GM18873 (cell line): ENCODE measurements around the gene MORN1.
"Not testable (repeated sequence)": the region's sequence is repeated elsewhere in the genome, so short reads cannot be mapped to it uniquely, and the experiment has no call there.

Experiments used
- ATAC-seq: cut with Tn5 transposase; IDR thresholded peaks from one replicate; pipeline ENCODE4 v1.9.1; 2021; ENCODE audit warnings: mild to moderate bottlenecking, moderate library complexity, moderate number of reproducible peaks; ENCODE audit not compliant: unreplicated experiment, low FRiP score

The MORN1 gene

DNA sequence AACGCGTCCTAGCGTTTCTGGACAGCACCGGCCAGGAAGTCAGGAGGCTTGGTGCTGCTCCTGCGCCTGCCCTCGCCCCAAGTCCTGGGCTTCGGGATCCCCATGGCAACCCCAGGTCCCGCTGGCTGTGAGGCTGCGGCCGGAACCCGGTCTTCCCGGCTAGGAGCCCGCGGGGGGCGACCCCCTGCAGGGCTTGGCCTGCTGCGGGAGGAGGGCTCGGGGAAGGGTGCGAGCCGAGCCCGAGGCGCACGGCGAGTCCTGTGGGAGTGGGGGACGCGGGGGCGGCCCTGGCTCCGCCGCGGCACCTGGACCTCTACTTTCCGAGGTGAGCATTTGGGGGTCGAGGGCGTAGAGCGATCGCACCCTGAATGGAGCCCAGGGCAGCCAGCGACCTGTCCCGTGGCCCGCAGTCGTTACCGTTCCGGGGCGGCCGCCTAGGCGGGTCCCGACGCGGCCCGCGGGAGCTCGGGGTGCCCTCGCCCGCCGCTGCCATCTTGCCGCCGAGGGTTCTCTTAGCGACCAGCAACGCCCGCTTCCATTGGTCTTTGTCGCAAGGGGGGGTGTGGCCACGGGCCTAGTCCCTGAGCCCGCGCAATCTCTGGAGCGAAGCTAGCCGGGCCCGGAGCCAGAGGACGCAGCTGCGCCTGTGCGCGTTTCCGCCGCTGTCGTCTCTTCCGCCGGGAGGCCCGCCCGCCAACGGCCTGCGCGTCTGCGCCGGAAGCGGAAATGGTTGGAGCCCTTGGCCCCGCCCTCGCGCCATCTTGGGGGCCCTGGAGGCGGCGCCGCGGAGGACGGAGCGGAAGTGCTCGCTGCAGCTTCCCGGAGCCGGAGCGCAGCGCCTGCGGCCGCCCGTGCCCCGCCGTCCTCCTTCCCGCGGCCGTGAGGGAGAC lies at the start of gene MORN1, which contains the start of gene RER1:
Gene MORN1 (minus strand): TSS at position 514 of the 890 bp plus-strand sequence. CDS start 21 bp downstream, at position 493.
Gene RER1 (plus strand): TSS at position 801 of the 890 bp plus-strand sequence. CDS start 3,950 bp downstream, outside the sequence.
- peak; percentile 84 for ATAC-seq

DNA sequence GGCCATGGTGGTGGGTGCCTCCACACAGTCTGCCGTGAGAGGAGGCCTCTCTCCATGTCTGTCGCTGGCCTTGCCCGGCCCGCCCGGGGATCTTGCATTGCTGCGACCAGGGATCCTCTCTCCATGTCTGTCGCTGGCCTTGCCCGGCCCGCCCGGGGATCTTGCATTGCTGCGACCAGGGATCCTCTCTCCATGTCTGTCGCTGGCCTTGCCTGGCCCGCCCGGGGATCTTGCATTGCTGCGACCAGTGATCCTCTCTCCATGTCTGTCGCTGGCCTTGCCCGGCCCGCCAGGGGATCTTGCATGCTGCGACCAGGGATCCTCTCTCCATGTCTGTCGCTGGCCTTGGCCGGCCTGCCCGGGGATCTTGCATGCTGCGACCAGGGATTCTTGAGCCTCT lies 49.0 kb upstream of the MORN1 start:
- not testable (repeated sequence) for ATAC-seq

DNA sequence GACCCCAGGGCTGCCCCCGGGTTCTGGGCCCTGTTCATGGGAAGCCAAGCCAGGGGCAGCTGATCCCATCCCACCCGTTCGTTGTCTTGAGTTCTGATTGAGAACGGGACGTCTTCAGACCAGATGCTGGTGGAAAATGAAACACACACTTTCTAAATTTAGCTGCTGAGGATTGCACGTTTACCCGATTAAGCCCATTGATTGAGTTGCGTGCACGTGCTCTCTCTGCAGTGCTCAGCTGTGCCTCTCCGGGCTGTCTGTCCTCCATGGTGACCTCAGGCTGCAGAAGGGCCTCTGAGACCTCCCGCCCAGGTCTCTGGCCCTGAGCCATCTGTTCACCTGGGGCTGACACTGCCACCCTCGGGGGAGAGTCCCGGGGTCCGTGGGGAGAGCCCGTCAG lies 48.0 kb upstream of the MORN1 start:
- ATAC-seq, result no peak

DNA sequence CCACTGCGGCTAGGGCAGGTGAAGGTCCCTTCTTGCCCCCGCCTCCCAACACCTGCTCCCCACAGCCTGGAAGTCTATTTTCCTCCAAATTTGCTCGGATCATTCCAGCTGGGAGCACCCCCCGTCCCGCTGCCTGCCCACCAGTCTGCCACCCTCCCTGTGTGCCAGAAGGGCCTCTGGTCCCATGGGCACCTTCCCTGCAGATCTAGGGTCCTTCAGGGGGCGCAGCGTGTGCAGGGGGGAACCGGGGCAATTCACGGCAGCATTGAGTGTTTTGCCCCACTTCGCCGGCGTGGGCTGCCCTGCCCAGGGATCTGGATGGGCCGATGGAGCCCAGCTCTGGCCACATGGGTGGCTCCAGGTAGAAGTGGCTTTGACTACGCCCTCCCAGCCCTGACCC lies 47.3 kb upstream of the MORN1 start:
- ATAC-seq, result no peak

DNA sequence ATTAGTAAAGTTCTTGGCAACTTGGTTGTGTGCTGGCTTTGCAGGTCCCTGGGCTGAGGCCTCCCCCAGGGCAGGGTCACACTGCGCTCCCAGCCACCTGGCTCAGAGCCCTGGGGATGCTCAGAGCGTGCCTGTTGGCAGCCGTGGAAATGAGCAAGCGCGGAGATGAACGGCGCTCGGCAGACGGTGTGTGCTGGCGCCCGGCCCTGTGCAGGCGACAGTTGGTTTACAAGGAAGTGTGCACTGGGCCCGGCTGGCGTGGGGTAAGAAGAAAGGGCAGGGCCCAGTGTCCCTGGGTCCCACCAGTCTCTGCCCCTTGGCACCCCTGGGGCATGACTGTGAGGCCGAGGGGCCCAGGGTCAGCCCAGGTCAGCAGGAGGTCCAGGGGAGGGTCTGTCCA lies 46.7 kb upstream of the MORN1 start:
- ATAC-seq, result no peak

DNA sequence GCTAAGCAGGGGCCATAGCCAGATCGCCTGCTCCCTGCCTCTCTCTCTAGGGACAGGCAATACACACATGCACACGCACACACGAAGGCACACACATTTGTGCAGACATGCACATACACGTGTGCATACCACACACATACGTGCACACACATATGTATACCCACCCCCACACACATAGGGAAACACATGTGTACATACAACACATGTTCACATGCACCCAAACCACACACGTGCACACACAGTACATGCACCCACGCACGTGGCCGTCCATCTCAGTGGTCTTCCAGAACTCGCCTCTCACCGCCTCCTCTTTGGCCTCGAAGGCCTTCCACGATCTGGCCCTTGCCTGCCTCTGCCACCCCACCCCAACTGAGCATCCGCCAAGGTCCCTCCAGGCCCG lies 46.3 kb upstream of the MORN1 start:
- no peak for ATAC-seq

DNA sequence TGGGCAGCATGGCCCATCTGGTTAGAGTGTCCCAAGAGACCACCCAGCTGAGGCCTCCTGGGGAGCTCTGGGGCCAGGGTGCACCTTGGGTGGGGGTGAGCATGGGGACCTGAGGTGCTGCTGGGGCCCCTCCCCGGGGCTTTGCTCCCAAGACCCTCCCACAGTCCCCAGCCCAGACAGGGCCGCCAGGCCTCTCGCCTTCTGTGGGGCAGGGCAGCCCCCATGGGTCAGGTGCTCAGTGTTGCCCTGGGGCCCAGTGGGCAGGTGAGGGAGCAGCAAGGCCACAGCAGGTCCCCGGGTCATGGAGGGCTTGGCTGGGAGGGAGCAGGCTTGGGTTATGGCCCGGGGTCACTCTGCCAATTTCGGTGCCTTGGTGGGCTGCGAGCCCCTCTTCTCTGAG lies 45.5 kb upstream of the MORN1 start:
- no peak for ATAC-seq

DNA sequence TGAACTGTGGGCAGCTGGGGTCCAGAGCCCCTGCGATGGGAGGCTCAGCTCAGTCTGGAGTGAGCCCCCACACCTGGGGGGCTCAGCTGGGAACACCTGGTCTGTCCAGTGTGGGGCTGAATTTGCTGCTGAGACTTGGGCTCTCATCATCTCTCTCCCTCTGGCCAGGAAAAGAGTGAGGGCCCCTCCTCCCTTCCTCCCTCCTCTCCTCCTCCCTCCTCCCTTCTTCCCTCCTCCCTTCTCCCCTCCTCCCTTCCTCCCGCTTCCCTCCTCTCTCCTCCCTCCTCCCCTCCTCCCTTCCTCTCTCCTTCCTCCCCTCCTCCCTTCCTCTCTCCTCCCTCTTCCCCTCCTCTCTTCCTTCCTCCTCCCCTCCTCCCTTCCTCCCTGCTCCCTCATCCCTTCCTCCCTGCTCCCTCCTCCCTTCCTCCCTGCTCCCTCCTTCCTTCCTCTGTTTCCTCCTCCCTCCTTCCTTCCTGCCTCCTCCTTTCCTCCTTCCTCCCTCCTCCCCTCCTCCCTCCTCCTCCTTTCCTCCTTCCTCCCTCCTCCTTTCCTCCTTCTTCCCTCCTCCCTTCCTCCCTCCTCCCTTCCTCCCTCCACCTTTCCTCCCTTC lies 44.5 kb upstream of the MORN1 start:
- no peak for ATAC-seq

DNA sequence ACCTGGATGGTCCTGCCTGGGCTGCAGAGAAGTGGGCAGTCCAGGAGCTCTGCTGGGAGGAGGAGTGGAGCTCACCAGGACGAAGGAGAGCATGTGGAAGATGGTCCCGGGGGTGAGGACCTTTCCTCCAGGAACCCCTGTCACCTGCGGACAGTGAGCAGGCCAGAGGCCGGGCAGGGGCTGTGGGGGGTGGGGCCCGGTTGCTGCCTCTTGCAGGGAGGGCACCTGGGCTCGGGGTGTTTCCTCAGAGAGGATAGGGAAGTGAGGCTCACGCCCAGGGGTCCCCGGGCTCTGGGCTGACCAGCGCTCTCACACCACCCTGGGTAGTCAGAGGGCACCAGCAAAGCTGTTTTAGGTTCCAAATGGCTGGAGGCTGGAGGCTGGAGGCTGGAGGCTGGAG lies 43.7 kb upstream of the MORN1 start:
- no peak for ATAC-seq

DNA sequence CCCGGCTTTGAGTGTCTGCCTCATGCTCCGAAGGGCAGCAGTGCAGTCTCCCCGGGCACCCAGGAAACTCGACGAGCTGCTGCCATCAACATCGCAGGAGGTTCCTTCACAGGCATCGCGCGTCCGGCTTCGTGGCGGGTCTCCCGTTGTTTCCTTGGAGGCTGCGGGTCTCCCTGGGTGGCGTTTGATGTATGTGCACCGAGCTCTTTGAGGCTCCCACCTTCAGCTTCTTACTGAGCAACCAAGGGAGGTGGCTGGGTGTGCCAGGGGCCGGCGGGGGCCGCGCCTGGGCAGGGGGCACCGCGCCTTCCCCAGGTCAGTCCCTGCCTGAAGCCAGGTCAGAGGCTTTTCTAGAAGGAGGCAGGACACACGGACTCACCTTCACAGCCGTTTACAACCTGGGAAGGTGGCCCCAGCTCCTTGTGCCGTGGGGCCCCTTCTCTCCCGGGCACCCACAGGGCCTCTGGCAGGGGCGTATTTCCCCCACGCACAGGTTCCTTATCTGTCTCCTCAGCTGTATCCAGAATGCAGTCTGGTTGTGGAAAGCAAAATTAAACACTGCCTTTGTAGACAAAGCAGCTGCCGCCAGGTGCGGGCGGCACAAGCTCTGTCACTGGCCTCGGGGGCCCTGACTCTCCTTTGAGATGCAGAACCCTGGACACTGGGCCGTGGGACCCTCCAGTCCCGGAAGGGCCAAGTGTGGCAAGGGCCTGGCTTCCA lies 42.7 kb upstream of the MORN1 start:
- ATAC-seq, result no peak

DNA sequence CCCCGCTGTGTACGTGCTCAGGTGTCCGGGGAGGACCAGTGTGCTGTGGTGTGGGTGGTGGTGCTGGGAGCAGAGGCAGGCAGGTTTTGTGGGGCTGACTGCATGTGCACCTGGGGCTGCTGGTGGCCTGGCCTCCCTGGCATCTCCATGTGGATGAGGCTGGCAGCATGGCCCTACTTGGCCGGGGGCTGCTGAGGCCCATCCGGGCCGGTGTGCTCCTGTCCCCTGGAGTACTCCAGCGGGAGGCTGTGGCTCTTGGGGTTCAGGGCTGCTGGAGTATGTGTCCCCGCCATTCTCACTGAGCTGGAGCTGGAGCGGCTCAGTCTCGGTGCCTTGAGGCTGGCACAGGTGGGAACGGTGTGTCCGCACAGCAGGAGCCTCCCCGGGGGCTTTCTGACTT lies 41.8 kb upstream of the MORN1 start:
- no peak for ATAC-seq

DNA sequence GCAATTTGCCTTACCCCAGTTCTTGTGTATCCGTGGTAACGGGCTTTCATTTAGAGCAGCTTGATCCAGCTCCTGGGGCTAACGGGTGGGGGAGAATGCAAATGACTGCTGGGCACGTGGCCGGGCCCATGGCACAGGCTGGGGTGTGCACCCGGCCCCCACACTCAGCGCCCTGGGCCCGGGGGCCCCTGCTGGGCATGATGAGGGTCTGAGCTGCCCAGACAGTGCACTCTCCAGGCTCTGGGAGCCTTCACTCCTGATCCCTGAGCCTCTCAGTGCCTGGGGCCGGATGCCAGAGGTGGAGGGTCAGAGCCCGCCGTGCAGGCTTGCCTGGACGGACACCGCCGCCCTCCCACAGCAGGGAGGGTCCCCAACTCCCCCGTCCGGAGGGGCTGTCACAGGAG lies 41.1 kb upstream of the MORN1 start:
- ATAC-seq, result no peak

DNA sequence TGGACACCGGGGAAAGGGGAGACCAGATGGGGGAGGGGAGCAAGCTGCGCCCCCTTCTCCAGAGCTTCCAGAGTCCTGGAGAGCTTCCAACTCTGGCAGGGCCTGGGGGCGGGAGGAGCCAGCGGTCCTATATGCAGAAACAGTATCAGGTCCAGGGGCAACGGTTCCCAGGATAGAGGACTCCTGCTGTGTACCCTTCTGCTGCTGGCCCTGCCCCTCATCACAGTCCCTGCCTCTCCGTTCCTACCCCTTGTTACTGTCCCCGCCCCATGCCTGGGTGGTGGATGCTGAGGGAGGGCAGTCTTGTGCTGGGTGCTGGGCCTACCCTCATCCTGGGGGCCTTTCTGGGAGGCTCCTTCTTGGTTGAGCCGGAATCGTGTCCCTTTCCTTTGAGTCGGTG lies 40.2 kb upstream of the MORN1 start:
- ATAC-seq, result no peak

DNA sequence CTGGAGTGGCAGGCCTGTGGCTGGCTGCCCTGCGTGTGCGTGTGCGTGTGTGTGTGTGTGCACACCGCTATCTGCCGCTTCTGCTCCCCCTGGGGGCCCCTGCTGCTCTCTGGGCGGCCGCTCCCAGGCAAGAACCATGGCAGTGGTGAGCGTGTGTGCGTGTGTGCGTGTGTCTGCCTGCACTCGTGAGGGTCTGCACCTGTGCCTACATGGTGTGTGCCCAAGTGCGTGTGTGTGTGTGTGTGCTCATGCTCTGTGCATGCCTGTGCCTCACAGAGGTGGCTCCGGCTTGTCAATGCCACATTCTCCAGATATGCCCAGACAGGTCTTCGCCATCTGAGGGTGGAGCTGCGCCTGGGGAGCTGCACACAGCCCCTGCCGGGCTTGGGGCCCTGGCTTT lies 39.7 kb upstream of the MORN1 start:
- no peak for ATAC-seq

DNA sequence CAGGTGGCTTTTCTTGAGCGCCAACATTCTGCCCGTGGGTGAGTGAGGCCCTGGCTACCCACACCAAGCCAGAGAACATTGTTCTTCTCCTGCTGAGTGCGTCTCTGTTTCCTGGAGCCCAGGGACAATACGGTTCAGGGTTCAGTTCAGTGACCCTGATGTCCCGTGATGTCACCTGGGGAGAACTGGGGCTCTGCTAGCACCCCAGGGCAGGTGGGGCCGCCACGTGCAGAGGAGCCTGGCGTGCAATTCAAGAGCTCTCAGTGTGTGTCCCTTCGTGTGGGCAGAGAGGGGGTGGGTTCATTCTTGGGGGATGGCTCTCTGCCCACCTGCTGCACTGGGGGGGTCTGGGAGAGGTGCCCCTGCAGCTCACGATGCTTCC lies 39.2 kb upstream of the MORN1 start:
- ATAC-seq, result no peak

DNA sequence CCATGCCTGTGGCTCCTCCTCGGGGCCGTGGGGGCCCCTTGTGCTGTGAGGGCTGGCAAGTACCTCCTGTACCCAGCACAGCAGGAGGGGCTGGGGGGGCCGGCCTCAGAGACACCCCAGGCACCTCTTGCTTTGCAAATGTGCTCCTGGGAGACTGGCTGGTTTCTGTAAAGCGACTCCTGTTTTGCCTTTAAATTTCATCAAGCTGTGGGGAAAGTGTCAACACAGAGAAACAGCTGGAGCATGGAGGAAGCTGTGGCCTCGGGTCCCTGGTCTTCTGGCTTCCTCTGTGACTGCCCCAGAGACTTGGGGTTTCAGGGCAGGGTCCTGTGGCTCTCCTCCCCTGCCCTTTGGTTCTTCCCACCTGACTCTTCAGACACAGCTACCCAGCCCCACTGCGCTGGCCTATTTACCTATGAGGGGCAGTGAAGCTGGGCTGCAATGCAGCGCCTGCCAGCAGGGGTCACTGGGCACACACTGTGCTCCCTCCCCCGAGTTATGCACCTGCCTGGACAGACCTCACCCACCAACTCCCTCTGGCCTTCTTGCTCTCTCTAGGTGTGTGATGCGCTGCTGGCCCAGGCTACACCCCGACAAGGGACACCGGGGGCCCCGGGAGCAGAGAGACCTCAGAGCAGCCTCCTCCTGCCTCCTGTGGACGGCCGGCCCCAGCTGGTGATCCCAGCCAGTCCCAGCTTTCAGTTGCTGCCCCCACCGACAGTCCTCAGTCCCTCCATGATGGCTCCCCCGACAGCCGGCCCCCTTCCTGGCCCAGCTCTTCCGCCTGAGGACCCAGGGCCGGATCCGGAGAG lies 38.6 kb upstream of the MORN1 start:
- no peak for ATAC-seq

DNA sequence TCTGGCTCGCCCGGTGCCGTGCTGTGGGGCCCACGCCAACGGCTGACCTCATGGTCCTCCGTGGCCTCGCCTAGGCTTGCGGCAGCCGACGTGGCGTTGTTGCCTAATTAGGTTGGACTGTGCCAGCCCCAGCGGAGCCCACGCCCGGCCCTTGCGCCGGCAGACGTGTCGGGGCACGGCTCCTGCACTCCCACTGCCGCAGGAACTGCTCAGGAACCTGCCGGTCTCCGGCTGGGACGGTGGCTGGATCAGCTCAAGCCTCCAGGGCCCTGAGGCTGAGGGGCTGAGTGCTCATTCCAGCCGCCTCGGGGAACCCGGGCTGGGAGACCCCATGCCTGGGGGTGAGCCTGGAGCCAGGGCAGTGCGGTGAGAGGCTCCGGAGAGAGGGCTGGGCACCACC lies 37.1 kb upstream of the MORN1 start:
- ATAC-seq, result no peak

DNA sequence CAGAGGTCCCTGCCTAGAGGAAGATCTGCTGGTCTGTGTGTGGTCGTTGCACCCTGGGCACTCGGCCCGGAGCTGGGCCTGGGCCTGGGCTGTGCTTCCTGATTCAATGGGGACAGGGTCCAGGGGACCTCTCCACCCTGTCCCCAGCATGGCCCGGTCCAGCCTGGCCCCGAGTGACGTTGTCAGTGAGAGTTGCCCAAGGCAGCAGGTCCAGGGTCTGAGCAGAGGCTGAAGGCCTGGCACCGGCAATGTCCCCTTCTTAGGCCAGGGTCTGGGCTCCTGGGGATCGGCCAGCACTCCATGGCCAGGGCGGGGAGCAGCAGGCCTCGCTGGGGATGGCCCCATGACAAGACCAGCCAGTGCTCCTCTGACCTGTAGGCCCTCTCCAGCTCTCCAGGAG lies 36.6 kb upstream of the MORN1 start:
- no peak for ATAC-seq

DNA sequence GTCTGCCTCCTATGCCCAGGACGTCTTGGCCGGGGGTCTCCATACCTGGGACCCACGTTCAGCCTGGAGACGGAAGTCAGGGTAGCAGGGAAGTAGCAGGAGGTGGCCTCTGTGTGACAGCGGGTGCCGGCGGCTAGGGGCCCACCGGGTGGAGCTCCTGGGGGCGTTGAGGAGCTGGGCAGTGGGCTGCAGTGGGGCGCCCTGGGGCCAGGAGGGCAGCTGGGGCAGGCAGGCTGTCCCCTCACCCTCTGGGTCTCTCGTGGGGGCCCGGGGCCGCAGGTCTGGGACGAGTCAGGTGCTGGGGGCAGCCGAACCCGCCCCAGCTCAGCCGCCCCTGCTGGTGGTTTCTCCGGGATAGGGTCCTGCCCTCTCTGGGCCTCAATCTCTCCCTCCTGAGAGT lies 35.7 kb upstream of the MORN1 start:
- ATAC-seq, result no peak

DNA sequence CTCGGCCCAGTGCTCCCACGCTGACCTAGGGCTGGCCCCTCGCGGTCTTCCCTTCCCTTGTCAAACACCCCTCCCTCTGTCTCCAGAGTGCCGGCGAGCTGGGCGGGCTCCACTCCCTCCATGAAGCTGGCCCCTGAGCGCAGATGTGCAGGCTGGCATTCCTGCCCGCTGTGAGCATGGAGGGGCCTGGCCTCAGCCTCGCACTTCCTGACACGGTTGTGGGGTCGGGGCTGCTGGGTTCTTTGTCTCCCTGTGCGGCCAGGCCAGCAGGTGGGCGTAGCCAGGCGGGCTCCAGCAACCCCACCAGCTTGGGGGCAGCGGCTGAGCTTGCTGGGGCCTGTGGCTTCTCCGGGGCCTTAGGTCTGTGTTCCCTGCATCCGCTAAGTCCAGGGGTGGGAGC lies 35.2 kb upstream of the MORN1 start:
- no peak for ATAC-seq

DNA sequence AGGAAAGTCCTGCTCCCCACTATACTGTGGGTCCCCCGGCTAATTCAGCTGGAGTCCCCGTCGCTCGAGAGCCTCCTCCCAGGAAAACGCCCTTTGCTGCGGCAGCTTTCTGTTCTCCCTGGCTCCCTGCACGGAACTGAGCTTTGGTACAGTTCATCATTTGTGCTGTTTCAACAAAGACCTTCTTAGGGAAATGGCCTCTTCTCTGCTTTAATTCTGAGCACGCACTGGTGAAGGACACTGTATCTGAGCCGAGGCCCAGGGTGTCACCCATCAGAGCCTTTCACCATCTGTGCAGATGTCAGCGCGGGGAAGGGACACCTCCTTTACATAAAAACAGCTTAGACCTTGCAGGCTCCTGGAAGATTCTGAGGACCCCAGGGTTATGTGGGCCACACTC lies 34.5 kb upstream of the MORN1 start:
- no peak for ATAC-seq
